ENCODE results near the gene LMNTD1. TPM values are rescaled to one million over a fixed set of nuclear protein-coding genes. Genes with fewer than 3 reads are reported as not detected.

The LMNTD1 gene
- total and polyA plus RNA-seq, 10 of the 15 experiments (the other 5 are each of a cell fraction or from before 2014, with no cell fraction given) = not detected

DNA sequence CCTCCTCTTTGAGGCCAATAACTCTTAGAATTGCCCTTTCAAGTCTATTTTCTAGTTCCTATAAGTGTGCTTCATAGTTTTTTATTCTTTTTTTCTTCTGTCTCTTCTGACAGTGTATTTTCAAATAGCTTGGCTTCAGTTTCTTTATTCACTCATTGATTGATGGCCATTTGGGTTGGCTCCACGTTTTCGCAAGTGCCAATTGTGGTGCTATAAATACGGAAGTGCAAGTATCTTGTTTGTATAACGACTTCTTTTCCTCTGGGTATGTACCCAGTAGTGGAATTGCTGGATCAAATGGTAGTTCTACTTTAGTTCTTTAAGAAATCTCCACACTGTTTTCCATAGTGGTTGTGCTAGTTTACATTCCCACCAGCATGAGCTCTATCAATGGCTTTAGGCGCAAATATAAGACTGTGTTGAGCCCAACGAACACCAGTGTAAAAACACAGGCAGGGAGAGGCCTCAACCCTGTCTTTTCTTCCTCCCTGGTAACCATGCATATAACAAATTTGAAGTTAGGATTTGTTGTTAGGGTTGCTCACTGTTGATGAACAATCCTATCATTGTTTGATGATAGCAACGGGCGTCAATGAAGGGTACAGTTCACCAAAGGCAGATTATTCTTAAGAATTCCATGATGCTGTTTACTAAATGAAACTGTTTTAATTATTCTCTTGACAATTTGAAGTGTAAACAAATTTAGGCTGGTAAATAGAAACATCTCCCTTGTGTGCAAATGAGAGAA lies 13.3 kb upstream of the LMNTD1 start:
- WGBS (ENCODE audit: insufficient coverage, insufficient replicate concordance, low lambda C conversion rate, missing lambda C conversion rate) = 55% methylated on average over 8 of the region's 8 CpGs
- Histone ChIP-seq H4K20me1 (ENCODE audit: control insufficient read depth, insufficient read depth) (no peaks in the 10 kb centered on the region), H3K36me3 (ENCODE audit: control insufficient read depth in 2 of 2, insufficient read depth in 2 of 2, low read length in 1 of 2) (no peaks in the 10 kb centered on the region), H3K4me1 (ENCODE audit: control insufficient read depth, insufficient read depth, low read length) (no peaks in the 10 kb centered on the region), H3K27ac (ENCODE audit: control insufficient read depth, insufficient read depth) (no peak overlapping the region), H3K9me3 (replicated peaks; ENCODE audit: control insufficient read depth, insufficient read depth, low read length) (no peaks in the 10 kb centered on the region), H3K9ac (ENCODE audit: control insufficient read depth, insufficient read depth, low read length) (no peak overlapping the region), H3K27me3 (replicated peaks in 1 of 2; ENCODE audit: control insufficient read depth in 2 of 2, insufficient read depth in 2 of 2, low read length in 1 of 2) (no peaks in the 10 kb centered on the region), H3K4me2 (ENCODE audit: control insufficient read depth, insufficient read depth) (no peak overlapping the region), H3K4me3 (no peak overlapping the region), H3K79me2 (ENCODE audit: control insufficient read depth, insufficient read depth, low read length) (no peaks in the 10 kb centered on the region), H2AFZ (ENCODE audit: control insufficient read depth, low read depth, low read length) (no peak overlapping the region)
- intact Hi-C loops (cut with micrococcal nuclease; ENCODE audit: unreplicated experiment) = no loop called here
- FAIRE-seq = no peak
- TF ChIP-seq KDM1A (IDR thresholded peaks at IDR 0.05; ENCODE audit: borderline replicate concordance) (no peak), ETV6 (conservative IDR thresholded peaks at IDR 0.05 in 1 of 2, IDR thresholded peaks at IDR 0.05 in 1 of 2; ENCODE audit: borderline replicate concordance in 1 of 2, low read depth in 1 of 2) (no peak), STAT1 (conservative IDR thresholded peaks at IDR 0.05) (no peak), TBL1XR1 (IDR thresholded peaks at IDR 0.05; ENCODE audit: low read depth, low read length) (no peak), NFYA (IDR thresholded peaks at IDR 0.05; ENCODE audit: borderline replicate concordance, low read depth, low read length) (no peak), SMAD1 (IDR thresholded peaks at IDR 0.05; ENCODE audit: low read depth, partially characterized antibody) (no peak)
- TF ChIP-seq, protein P1, sequence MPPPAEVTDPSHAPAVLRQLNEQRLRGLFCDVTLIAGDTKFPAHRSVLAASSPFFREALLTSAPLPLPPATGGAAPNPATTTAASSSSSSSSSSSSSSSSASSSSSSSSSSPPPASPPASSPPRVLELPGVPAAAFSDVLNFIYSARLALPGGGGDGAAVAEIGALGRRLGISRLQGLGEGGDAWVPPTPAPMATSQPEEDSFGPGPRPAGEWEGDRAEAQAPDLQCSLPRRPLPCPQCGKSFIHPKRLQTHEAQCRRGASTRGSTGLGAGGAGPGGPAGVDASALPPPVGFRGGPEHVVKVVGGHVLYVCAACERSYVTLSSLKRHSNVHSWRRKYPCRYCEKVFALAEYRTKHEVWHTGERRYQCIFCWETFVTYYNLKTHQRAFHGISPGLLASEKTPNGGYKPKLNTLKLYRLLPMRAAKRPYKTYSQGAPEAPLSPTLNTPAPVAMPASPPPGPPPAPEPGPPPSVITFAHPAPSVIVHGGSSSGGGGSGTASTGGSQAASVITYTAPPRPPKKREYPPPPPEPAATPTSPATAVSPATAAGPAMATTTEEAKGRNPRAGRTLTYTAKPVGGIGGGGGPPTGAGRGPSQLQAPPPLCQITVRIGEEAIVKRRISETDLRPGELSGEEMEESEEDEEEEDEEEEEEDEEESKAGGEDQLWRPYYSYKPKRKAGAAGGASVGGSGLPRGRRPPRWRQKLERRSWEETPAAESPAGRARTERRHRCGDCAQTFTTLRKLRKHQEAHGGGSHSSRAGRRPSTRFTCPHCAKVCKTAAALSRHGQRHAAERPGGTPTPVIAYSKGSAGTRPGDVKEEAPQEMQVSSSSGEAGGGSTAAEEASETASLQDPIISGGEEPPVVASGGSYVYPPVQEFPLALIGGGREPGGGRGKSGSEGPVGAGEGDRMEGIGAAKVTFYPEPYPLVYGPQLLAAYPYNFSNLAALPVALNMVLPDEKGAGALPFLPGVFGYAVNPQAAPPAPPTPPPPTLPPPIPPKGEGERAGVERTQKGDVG (CRISPR knock-in tag; IDR thresholded peaks at IDR 0.05) = no peak
- TF ChIP-seq, protein P2, sequence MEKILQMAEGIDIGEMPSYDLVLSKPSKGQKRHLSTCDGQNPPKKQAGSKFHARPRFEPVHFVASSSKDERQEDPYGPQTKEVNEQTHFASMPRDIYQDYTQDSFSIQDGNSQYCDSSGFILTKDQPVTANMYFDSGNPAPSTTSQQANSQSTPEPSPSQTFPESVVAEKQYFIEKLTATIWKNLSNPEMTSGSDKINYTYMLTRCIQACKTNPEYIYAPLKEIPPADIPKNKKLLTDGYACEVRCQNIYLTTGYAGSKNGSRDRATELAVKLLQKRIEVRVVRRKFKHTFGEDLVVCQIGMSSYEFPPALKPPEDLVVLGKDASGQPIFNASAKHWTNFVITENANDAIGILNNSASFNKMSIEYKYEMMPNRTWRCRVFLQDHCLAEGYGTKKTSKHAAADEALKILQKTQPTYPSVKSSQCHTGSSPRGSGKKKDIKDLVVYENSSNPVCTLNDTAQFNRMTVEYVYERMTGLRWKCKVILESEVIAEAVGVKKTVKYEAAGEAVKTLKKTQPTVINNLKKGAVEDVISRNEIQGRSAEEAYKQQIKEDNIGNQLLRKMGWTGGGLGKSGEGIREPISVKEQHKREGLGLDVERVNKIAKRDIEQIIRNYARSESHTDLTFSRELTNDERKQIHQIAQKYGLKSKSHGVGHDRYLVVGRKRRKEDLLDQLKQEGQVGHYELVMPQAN (conservative IDR thresholded peaks at IDR 0.05) = no peak
- SMC1A ChIA-PET (ENCODE audit: uncharacterized antibody, unreplicated experiment) = no interaction called here
- in situ Hi-C loops (cut with MboI) = no loop called here
- RAD21 ChIA-PET (ENCODE audit: unreplicated experiment) = no interaction called here
- CTCF ChIA-PET = no interaction called here
- POLR2A ChIA-PET = interaction anchor here (0.5 kb wide), 1 partner anchor 752 kb away, joined by 4 read pairs; no protein-coding TSS in a partner anchor
- ATAC-seq = no peak
- no TSS peak for BruUV-seq (replicated peaks)
- no peak for DNase-seq (ENCODE audit: low read depth, low spot score)

Measured in GM12878 (cell line).